ENCODE results near the gene PDGFD.

Gene PDGFD

GRCh38 chr11:103947546-103947919, 216.4 kb downstream of the PDGFD start:
- no peak for DNase-seq

- no peak for DNase-seq
Measured at GRCh38 chr11:103946793-103947545, 217.0 kb downstream of the PDGFD start.

GRCh38 chr11:103944251-103944940, 219.6 kb downstream of the PDGFD start:
- no peak for DNase-seq

- DNase-seq: no peak
Measured at GRCh38 chr11:103942646-103943045, 221.3 kb downstream of the PDGFD start.

- DNase-seq: no peak
Measured at GRCh38 chr11:103940551-103940950, 223.4 kb downstream of the PDGFD start.

GRCh38 chr11:103939694-103940093, 224.3 kb downstream of the PDGFD start:
- no peak for DNase-seq

- no peak for DNase-seq
Measured at GRCh38 chr11:103936059-103936458, 227.9 kb downstream of the PDGFD start.

- no peak for DNase-seq
Measured at GRCh38 chr11:103935219-103935618, 228.7 kb downstream of the PDGFD start.

- DNase-seq: no peak
Measured at GRCh38 chr11:103929170-103929903, 234.6 kb downstream of the PDGFD start.

- DNase-seq: no peak
Measured at GRCh38 chr11:103928802-103929161, 235.2 kb downstream of the PDGFD start.

- no peak for DNase-seq
Measured at GRCh38 chr11:103928040-103928801, 235.7 kb downstream of the PDGFD start.

- DNase-seq: no peak
Measured at GRCh38 chr11:103927535-103927934, 236.4 kb downstream of the PDGFD start.

GRCh38 chr11:103926990-103927389, 237.0 kb downstream of the PDGFD start:
- DNase-seq: no peak

GRCh38 chr11:103924166-103925013, 239.6 kb downstream of the PDGFD start:
- no peak for DNase-seq

- no peak for DNase-seq
Measured at GRCh38 chr11:103923451-103923931, 240.5 kb downstream of the PDGFD start.

GRCh38 chr11:103920933-103921332, 243.0 kb downstream of the PDGFD start:
- no peak for DNase-seq

- no peak for DNase-seq
Measured at GRCh38 chr11:103920449-103920848, 243.5 kb downstream of the PDGFD start.

- DNase-seq: no peak
Measured at GRCh38 chr11:103910721-103911120, 253.2 kb downstream of the PDGFD start.

- DNase-seq: no peak
Measured at GRCh38 chr11:103907548-103908455, 256.1 kb downstream of the PDGFD start.

GRCh38 chr11:103907136-103907535, 256.8 kb downstream of the PDGFD start:
- DNase-seq: no peak

Measured in NCI-H1048 (cell line).